ENCODE results near the gene NBEA. TPM values are rescaled to one million over a fixed set of nuclear protein-coding genes. Genes with fewer than 3 reads are reported as not detected.

Gene NBEA
- total RNA-seq, 1 experiment from 2014 or later, result 4.4 TPM

- Histone ChIP-seq H3K9me3 (ENCODE audit: low read length) (no peaks in the 10 kb centered on the region), H4K20me1 (ENCODE audit: low read length) (no peaks in the 10 kb centered on the region), H3K4me1 (ENCODE audit: insufficient read depth, low read length) (no peaks in the 10 kb centered on the region), H3K27ac (ENCODE audit: low read length) (no peak overlapping the region), H3K4me3 (ENCODE audit: low read length) (no peak overlapping the region), H3K27me3 (ENCODE audit: low read length) (no peaks in the 10 kb centered on the region), H3K9me2 (replicated peaks; ENCODE audit: low read length) (no peaks in the 10 kb centered on the region), H3K36me3 (ENCODE audit: low read depth, low read length) (no peaks in the 10 kb centered on the region), H3F3A (ENCODE audit: low read length, unreplicated experiment) (no peaks in the 10 kb centered on the region), H3K4me2 (ENCODE audit: low read length) (no peak overlapping the region), H3K9ac (ENCODE audit: low read length) (no peak overlapping the region), H2AFZ (ENCODE audit: low read length) (no peak overlapping the region), H3K79me2 (ENCODE audit: low read length) (no peaks in the 10 kb centered on the region)
- ChIA-PET CTCF (no interaction called here), POLR2A (ENCODE audit: unreplicated experiment) (no interaction called here)
- DNase-seq (no peak), ATAC-seq (no peak)
- BruUV-seq (replicated peaks), result no TSS peak
- no peak for TF ChIP-seq EZH2 (IDR thresholded peaks at IDR 0.05; ENCODE audit: low read length, unreplicated experiment)
- no peak for TF ChIP-seq EZH2phosphoT487 (IDR thresholded peaks at IDR 0.05; ENCODE audit: borderline replicate concordance, low read length)
- no peak for TF ChIP-seq CTCF (conservative IDR thresholded peaks at IDR 0.05; ENCODE audit: low read depth, low read length)
- intact Hi-C loops (cut with micrococcal nuclease), result no loop called here
Measured at GRCh38 chr13:35530581-35530980, 588.5 kb downstream of the NBEA start.

DNA sequence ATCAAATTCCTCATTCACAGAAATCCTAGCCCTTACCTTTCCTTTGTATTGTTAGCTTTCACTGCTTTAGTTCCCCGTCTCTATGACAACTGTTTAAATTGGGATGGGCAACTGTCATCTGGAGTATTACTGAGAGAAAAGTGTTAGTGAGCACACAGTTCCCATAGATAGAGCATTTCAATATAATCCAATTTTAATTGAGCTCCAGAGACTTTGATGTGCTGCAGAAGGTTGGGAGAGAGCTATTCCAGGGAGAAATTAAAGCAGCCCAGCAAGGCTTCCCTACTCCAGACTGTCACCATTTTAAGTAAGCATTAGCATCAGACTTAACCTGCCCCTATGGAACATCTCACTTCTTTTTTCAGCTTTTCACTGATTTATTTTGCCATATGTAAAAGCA is 589.5 kb downstream of the NBEA start:
- Histone ChIP-seq H3K27me3 (ENCODE audit: low read length) (no peaks in the 10 kb centered on the region), H4K20me1 (ENCODE audit: low read length) (no peaks in the 10 kb centered on the region), H3K4me1 (ENCODE audit: insufficient read depth, low read length) (no peaks in the 10 kb centered on the region), H2AFZ (ENCODE audit: low read length) (no peak overlapping the region), H3K36me3 (ENCODE audit: low read depth, low read length) (no peaks in the 10 kb centered on the region), H3K79me2 (ENCODE audit: low read length) (no peaks in the 10 kb centered on the region), H3K4me3 (ENCODE audit: low read length) (no peak overlapping the region), H3K4me2 (ENCODE audit: low read length) (no peak overlapping the region), H3K9me3 (ENCODE audit: low read length) (no peaks in the 10 kb centered on the region), H3K9me2 (replicated peaks; ENCODE audit: low read length) (no peaks in the 10 kb centered on the region), H3K27ac (ENCODE audit: low read length) (no peak overlapping the region), H3K9ac (ENCODE audit: low read length) (no peak overlapping the region), H3F3A (ENCODE audit: low read length, unreplicated experiment) (no peaks in the 10 kb centered on the region)
- BruUV-seq (replicated peaks), result no TSS peak
- ChIA-PET CTCF (no interaction called here), POLR2A (ENCODE audit: unreplicated experiment) (no interaction called here)
- no peak for DNase-seq
- ATAC-seq, result no peak
- TF ChIP-seq EZH2 (IDR thresholded peaks at IDR 0.05; ENCODE audit: low read length, unreplicated experiment), result no peak
- no peak for TF ChIP-seq CTCF (conservative IDR thresholded peaks at IDR 0.05; ENCODE audit: low read depth, low read length)
- no peak for TF ChIP-seq EZH2phosphoT487 (IDR thresholded peaks at IDR 0.05; ENCODE audit: borderline replicate concordance, low read length)
- intact Hi-C loops (cut with micrococcal nuclease), result no loop called here

GRCh38 chr13:35534343-35534742 is 592.3 kb downstream of the NBEA start:
- Histone ChIP-seq H3K9me2 (replicated peaks; ENCODE audit: low read length) (no peaks in the 10 kb centered on the region), H3K27ac (ENCODE audit: low read length) (no peak overlapping the region), H3K9me3 (ENCODE audit: low read length) (no peaks in the 10 kb centered on the region), H3K4me1 (ENCODE audit: insufficient read depth, low read length) (no peaks in the 10 kb centered on the region), H3K4me3 (ENCODE audit: low read length) (no peak overlapping the region), H3K27me3 (ENCODE audit: low read length) (no peaks in the 10 kb centered on the region), H3K9ac (ENCODE audit: low read length) (no peak overlapping the region), H3K4me2 (ENCODE audit: low read length) (no peak overlapping the region), H3K79me2 (ENCODE audit: low read length) (no peaks in the 10 kb centered on the region), H3K36me3 (ENCODE audit: low read depth, low read length) (no peaks in the 10 kb centered on the region), H4K20me1 (ENCODE audit: low read length) (no peaks in the 10 kb centered on the region), H3F3A (ENCODE audit: low read length, unreplicated experiment) (no peaks in the 10 kb centered on the region), H2AFZ (ENCODE audit: low read length) (no peak overlapping the region)
- no peak for DNase-seq
- ATAC-seq, result no peak
- no TSS peak for BruUV-seq (replicated peaks)
- no peak for TF ChIP-seq CTCF (conservative IDR thresholded peaks at IDR 0.05; ENCODE audit: low read depth, low read length)
- TF ChIP-seq EZH2 (IDR thresholded peaks at IDR 0.05; ENCODE audit: low read length, unreplicated experiment), result no peak
- no peak for TF ChIP-seq EZH2phosphoT487 (IDR thresholded peaks at IDR 0.05; ENCODE audit: borderline replicate concordance, low read length)
- CTCF ChIA-PET, result no interaction called here
- POLR2A ChIA-PET (ENCODE audit: unreplicated experiment), result no interaction called here
- intact Hi-C loops (cut with micrococcal nuclease), result no loop called here
